ENCODE measurements around the gene IVD.

The IVD gene

GRCh38 chr15:40463279-40463678, 57.7 kb downstream of the IVD start:
- DNase-seq, result no peak

DNA sequence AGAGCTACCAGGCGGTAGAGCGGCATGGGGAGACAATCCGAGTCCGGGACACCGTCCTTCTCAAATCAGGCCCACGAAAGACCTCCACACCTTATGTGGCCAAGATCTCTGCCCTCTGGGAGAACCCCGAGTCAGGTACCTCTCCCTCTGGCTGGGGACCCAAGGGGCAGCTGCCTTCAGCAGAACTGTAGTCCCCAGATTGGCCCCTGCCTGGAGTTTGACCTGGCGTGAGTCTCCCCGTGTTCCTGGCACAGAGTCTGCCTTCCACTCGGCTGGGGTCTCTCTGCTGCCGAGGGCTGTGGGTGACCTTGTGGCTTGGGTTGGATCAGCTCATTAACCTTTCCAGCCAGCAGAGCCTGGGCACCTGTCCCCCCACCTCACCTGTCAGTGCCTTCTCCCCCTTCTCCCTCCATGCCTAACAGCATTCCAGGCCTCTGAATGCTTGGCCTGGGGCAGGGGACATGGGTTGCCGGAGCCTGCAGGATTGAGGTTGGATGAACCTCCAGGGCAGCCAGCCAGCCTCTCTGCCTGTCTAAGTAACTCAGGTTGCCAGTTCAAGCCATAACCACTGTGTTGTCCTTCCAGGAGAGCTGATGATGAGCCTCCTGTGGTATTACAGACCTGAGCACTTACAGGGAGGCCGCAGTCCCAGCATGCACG, 58.4 kb downstream of the IVD start:
- no peak for DNase-seq

DNA sequence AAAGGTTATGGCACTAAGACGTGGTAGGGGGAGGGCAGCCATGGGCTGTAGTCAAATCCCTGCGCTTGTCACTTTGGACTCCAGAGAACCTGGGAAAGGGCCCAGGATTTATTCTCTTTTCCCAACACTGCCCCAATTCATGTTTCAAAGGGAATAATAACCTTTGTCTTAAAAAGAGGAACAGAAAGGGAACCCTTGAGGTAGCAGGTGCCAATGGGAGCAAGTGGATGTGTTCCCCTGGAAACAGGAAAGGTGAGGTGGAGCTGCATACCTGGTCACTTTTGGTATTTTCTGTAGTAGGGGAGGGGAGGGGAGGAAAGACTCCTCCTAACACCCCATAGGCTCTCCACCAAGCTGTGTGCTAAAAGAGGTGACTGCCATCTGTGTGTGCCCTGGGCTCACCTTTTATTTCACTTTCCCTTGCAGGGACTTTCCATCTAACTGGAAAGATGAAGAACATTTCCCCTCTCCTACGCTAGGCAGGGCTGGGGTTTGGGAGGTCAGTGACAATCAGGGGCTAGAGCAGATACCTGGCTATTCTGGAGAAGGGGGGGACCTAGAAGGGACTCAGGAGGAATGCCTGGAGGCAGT, 59.1 kb downstream of the IVD start:
- DNase-seq, result no peak

DNA sequence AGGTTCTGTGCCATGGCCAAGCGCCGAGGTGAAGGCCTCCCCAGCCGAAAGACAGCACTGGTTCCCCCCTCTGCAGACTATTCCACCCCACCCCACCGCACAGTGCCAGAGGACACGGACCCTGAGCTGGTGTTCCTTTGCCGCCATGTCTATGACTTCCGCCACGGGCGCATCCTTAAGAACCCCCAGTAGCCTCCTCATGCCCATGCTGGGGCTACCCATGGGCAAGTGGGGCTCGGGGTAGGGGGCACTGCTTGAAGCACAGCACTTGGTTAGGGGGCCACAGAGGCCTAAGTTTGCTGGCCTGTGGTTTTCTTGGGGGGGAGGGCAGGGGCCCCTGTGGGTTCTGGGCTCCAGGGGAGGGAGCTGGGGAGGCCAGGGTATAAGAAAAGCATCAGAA, 60.3 kb downstream of the IVD start:
- no peak for DNase-seq

DNA sequence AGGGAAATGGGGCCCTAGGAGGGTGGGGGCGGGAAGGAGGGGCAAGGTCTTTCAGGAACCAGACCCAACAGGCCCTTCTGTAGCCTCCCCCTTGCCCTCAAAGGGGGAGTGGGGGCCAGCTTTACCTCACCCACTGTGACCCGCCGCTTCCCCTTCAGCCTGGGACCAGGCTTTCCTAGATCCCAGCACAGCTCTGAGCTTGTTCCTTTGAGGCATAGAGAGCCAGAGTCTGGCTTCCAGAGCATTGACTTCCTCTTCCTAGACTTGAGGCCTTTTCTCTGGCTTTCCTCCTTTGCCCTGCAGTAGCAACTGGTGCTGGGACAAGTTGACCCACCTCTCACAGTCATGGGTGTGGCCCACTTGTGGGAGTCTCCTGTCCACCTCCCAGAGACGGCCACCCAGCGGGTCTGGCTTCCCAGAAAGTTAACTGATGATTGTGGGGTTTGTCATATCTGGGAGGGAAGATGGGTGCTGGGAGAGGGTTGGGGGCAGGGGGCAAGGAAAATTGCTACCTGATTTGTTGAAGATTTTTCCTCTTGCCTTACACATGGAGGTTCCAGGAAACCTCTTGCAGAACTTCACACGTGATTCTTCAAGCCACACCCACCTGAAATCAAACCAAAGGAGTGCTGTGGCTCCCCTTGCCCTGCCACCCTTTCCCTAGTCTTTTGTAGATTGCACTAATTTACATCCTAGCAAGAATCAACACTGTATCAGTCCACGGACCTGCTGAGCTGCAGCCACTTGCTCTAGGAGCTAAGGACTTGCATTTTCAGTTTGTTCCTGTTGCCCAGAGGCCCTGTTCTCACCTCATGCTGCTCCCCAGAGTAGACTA, 61.0 kb downstream of the IVD start:
- DNase-seq, result no peak

DNA sequence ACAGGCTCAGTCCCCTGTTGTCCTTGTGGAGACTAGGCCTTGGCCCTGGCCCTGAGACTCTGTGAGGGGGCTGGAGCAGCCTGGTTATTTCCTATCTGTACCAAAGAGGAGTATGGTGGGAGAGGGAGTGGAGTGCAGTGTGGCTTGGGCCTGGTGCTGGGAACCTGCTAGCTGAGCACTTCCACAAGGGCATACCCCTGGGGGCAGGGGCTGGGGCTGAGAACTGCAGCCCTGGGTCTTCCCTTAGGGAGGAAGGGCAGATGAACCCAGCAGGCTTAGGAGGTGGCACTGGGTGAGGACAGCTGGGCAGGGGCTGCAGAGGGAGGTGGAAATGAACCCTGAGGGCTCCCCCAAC, 61.6 kb downstream of the IVD start:
- no peak for DNase-seq

DNA sequence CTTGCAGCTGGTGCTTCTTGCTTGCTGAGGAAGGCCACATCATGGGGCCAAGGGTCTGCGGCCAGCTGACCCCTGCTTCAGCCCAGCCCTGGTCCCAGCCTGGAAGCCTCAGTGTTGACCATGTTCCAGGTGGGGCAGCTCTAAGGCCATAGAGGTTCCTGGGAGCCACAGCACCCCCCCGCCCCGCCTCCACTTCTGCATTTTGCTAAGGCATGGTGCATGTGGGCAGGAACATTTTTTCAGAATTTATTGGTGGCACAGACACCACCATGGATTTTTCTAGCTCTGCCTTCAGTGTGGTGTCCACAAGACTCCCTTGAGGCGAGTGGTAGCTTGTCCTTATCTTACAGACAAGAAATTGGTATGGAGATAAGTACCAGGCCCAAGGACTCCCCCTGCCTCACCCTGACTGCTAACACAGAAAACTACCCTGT, 63.3 kb downstream of the IVD start:
- no peak for DNase-seq

DNA sequence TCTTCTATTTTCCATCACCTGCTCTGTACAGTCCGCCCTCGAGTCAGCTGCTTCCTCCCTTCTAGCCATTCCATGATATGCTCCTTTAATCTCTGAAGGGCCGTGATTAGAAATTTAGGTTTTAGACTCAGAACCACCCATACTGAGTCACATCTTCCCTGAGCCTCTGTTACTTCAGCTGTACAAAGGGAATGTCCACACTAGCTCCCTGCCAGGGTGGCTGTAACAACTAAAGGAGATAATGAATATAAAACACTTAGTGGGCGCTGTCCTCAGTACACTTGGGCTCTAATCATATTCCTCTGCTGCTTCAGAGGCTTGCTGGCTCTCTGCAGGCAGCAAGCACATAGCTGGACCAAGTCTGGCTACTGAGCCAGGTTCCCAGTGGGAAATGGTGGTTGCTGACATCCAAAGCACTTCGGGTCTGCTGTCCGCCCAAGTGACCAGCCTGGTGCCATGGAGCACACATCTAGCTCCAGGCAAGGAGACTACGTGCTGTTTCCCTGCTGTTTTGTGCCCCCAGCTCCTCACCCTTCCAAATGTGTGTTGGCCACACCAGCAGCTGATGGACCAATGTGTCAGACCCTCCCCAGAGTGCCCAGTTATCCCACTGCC, 64.3 kb downstream of the IVD start:
- DNase-seq, result no peak

- DNase-seq, result no peak
These were observed 65.0 kb downstream of the IVD start, which contains the start of gene CHST14 for GRCh38 chr15:40470423-40471104. CHST14 (plus strand) TSS chr15:40470984; CDS start chr15:40471214, 230 bp downstream.

Data from SIG-M5 (cell line).